H1 (cell line): ENCODE results near the gene LY6G6D.

Source experiments
- ATF2 ChIP-seq: IDR thresholded peaks from 2 replicates; pipeline ENCODE4 v1.6.1; 2012; ENCODE audit warnings: low read length, inconsistent platforms
- CHD2 ChIP-seq: IDR thresholded peaks from 2 replicates; pipeline ENCODE4 v1.6.1; 2012; ENCODE audit warnings: low read length, improper control_type of control experiment
- CTCF ChIP-seq, 3 experiments: IDR thresholded peaks; 1 replicate in 2 of 3; 2 replicates in 1 of 3; pipeline versions ENCODE4 v1.5.1 to v1.6.1; 2011; ENCODE audit warnings: low read length in 3 of 3, mild to moderate bottlenecking in 3 of 3, inconsistent platforms in 2 of 3, low read depth in 1 of 3, moderate library complexity in 1 of 3; ENCODE audit not compliant: insufficient read depth in 1 of 3; ENCODE audit errors: control extremely low read depth in 1 of 3
- E2F6 ChIP-seq: IDR thresholded peaks from 2 replicates; pipeline ENCODE4 v1.6.1; 2012; ENCODE audit warnings: inconsistent platforms
- EGR1 ChIP-seq: IDR thresholded peaks from 2 replicates; pipeline ENCODE4 v1.6.1; 2011; ENCODE audit warnings: low read depth, low read length, borderline replicate concordance
- EZH2 ChIP-seq: fragments of 200-600 bp; sonication (generic); IDR thresholded peaks from 2 replicates; pipeline ENCODE4 v1.7.1; 2012; ENCODE audit warnings: low read depth, mild to moderate bottlenecking, moderate library complexity, low read length, inconsistent platforms; ENCODE audit not compliant: severe bottlenecking
- HDAC2 ChIP-seq, 2 experiments: fragments of 300-600 bp in 1 of 2; sonication (generic) in 1 of 2; IDR thresholded peaks; 2 replicates each; pipeline ENCODE4 v1.6.1; 2011 to 2012; ENCODE audit warnings: low read depth in 2 of 2, low read length in 2 of 2, mild to moderate bottlenecking in 2 of 2, moderate library complexity in 2 of 2, borderline replicate concordance in 1 of 2, inconsistent platforms in 1 of 2
- JUND ChIP-seq: IDR thresholded peaks from 2 replicates; pipeline ENCODE4 v1.6.1; 2011; ENCODE audit warnings: mild to moderate bottlenecking, improper control_type of control experiment, low read length
- MAX ChIP-seq: IDR thresholded peaks from 2 replicates; pipeline ENCODE4 v1.6.1; 2012; ENCODE audit warnings: inconsistent platforms
- POLR2A ChIP-seq, 2 experiments: IDR thresholded peaks; 1 replicate in 1 of 2; 2 replicates in 1 of 2; pipeline ENCODE4 v1.6.1; 2011; ENCODE audit warnings: low read depth in 2 of 2, low read length in 2 of 2, mild to moderate bottlenecking in 2 of 2; ENCODE audit errors: control extremely low read depth in 1 of 2
- SIX5 ChIP-seq: IDR thresholded peaks from 2 replicates; pipeline ENCODE4 v1.6.1; 2011; ENCODE audit warnings: mild to moderate bottlenecking, low read depth, low read length
- SP1 ChIP-seq: IDR thresholded peaks from 2 replicates; pipeline ENCODE4 v1.6.1; 2011; ENCODE audit warnings: low read depth, low read length
- YY1 ChIP-seq: IDR thresholded peaks from 2 replicates; pipeline ENCODE4 v1.6.1; 2011; ENCODE audit warnings: low read depth, mild to moderate bottlenecking, low read length

- TF ChIP-seq CTCF (IDR thresholded peaks at IDR 0.05; ENCODE audit: control extremely low read depth in 1 of 3, insufficient read depth in 1 of 3, low read depth in 1 of 3, low read length in 3 of 3) (no peak), SP1 (no peak), YY1 (no peak), MAX (no peak), EGR1 (no peak), JUND (no peak), EZH2 (no peak), POLR2A (IDR thresholded peaks at IDR 0.05; ENCODE audit: control extremely low read depth in 1 of 2, low read depth in 2 of 2, low read length in 2 of 2) (no peak), SIX5 (no peak), ATF2 (no peak), HDAC2 (IDR thresholded peaks at IDR 0.05; ENCODE audit: borderline replicate concordance in 1 of 2, low read depth in 2 of 2, low read length in 2 of 2) (no peak), E2F6 (no peak), CHD2 (no peak)
These were observed 14.3 kb upstream of the LY6G6D start for GRCh38 chr6:31700740-31701401.
